GM12878 (cell line): ENCODE data around the gene ZNF891. TPM values are rescaled to one million over a fixed set of nuclear protein-coding genes. Genes with fewer than 3 reads are reported as not detected.

Experiments
- BCL11A ChIP-seq: IDR thresholded peaks from 2 replicates; pipeline ENCODE4 v1.6.1; 2011; ENCODE audit warnings: low read depth, low read length
- BCLAF1 ChIP-seq: fragments of 450-650 bp; IDR thresholded peaks from 2 replicates; pipeline ENCODE4 v1.6.1; 2017; ENCODE audit warnings: antibody characterized with exemption, mild to moderate bottlenecking, moderate library complexity
- CEBPZ ChIP-seq: fragments of 150-350 bp; IDR thresholded peaks from 2 replicates; pipeline ENCODE4 v1.6.1; 2016; ENCODE audit warnings: low read depth, low read length
- CHD4 ChIP-seq: fragments of 200-600 bp; sonication (generic); IDR thresholded peaks from 2 replicates; pipeline ENCODE4 v1.6.1; 2016; ENCODE audit warnings: mild to moderate bottlenecking
- E2F8 ChIP-seq: fragments of 450-650 bp; IDR thresholded peaks from 2 replicates; pipeline ENCODE4 v1.6.1; 2018; ENCODE audit warnings: mild to moderate bottlenecking, low read depth, moderate library complexity; ENCODE audit not compliant: partially characterized antibody
- ESRRA ChIP-seq: IDR thresholded peaks from 2 replicates; pipeline ENCODE4 v1.6.1; 2012; ENCODE audit warnings: mild to moderate bottlenecking, low read length, improper control_type of control experiment
- ETV6 ChIP-seq, 2 experiments: fragments of 450-650 bp in 1 of 2; IDR thresholded peaks in 1 of 2; conservative IDR thresholded peaks in 1 of 2; 2 replicates each; pipeline ENCODE4 v1.6.1; 2014; ENCODE audit warnings: antibody characterized with exemption in 1 of 2, borderline replicate concordance in 1 of 2, low read depth in 1 of 2, mild to moderate bottlenecking in 1 of 2, moderate library complexity in 1 of 2
- IKZF2 ChIP-seq, 2 experiments: fragments of 450-650 bp; IDR thresholded peaks; 2 replicates each; pipeline ENCODE4 v1.6.1; 2017; ENCODE audit warnings: mild to moderate bottlenecking in 2 of 2, moderate library complexity in 2 of 2
- NFYB ChIP-seq: IDR thresholded peaks from 2 replicates; pipeline ENCODE4 v1.6.1; 2011; ENCODE audit warnings: low read depth, mild to moderate bottlenecking, low read length, improper control_type of control experiment, moderate library complexity; ENCODE audit not compliant: insufficient read depth
- NR2C1 ChIP-seq: fragments of 450-650 bp; IDR thresholded peaks from 2 replicates; pipeline ENCODE4 v1.6.1; 2017; ENCODE audit warnings: antibody characterized with exemption, mild to moderate bottlenecking, moderate library complexity
- RAD21 ChIP-seq: IDR thresholded peaks from 2 replicates; pipeline ENCODE4 v1.6.1; 2011; ENCODE audit warnings: mild to moderate bottlenecking, low read depth, low read length, moderate library complexity; ENCODE audit not compliant: insufficient read depth
- RAD51 ChIP-seq: fragments of 450-650 bp; IDR thresholded peaks from 2 replicates; pipeline ENCODE4 v1.6.1; 2016; ENCODE audit warnings: moderate library complexity, mild to moderate bottlenecking, inconsistent platforms
- RFX5 ChIP-seq: IDR thresholded peaks from 2 replicates; pipeline ENCODE4 v1.6.1; 2011; ENCODE audit warnings: low read depth, low read length, improper control_type of control experiment
- SREBF1 ChIP-seq: IDR thresholded peaks from 2 replicates; pipeline ENCODE4 v1.6.1; 2012; ENCODE audit warnings: mild to moderate bottlenecking, low read length
- SUZ12 ChIP-seq: fragments of 200-600 bp; sonication (generic); IDR thresholded peaks from one replicate; pipeline ENCODE4 v1.6.1; 2018; ENCODE audit warnings: antibody characterized with exemption, mild to moderate bottlenecking; ENCODE audit not compliant: unreplicated experiment
- ZNF207 ChIP-seq: fragments of 450-650 bp; IDR thresholded peaks from 2 replicates; pipeline ENCODE4 v1.6.1; 2014; ENCODE audit warnings: antibody characterized with exemption, mild to moderate bottlenecking, borderline replicate concordance
- ZNF687 ChIP-seq: fragments of 450-650 bp; IDR thresholded peaks from 2 replicates; pipeline ENCODE4 v1.6.1; 2017; ENCODE audit warnings: mild to moderate bottlenecking, moderate library complexity
- polyA plus RNA-seq, 11 experiments: library from polyadenylated mRNA; depleted of rRNA in 4 of 11; unstranded in 6 of 11; stranded (reverse) in 5 of 11; fragments of >200 nt; fragmentation: Nextera tagmentation in 4 of 11; fragmentation: Illumina TruSeq in 1 of 11; extraction: Ambion mirVana in 4 of 11; extraction: Trizol in 1 of 11; gene quantifications; 1 replicate in 1 of 11; 2 replicates in 10 of 11; pipeline versions ENCODE4 v1.2.1 to v1.2.3, GENCODE V29; 2011 to 2016; ENCODE audit warnings: inconsistent platforms in 2 of 11, missing spikeins in 2 of 11, low read depth in 1 of 11
- total RNA-seq, 4 experiments: library from RNA; depleted of rRNA in 3 of 4; stranded (reverse); fragments of >200 nt in 3 of 4; fragmentation: Illumina TruSeq in 1 of 4; extraction: Trizol in 1 of 4; gene quantifications; 2 replicates each; pipeline versions ENCODE4 v1.2.1 to v1.2.3, GENCODE V29; 2013 to 2021

The ZNF891 gene
- total and polyA plus RNA-seq, 10 of the 15 experiments (the other 5 are each of a cell fraction or from before 2014, with no cell fraction given) = 0.20 to 1.1 (median 0.69) TPM

GRCh38 chr12:133080026-133080367 is 50.1 kb downstream of the ZNF891 start (continued):
- TF ChIP-seq ETV6 (conservative IDR thresholded peaks at IDR 0.05 in 1 of 2, IDR thresholded peaks at IDR 0.05 in 1 of 2; ENCODE audit: borderline replicate concordance in 1 of 2, low read depth in 1 of 2) (no peak), RAD21 (no peak), IKZF2 (IDR thresholded peaks at IDR 0.05) (no peak), BCL11A (no peak), NFYB (no peak), E2F8 (peak; percentile 59), ZNF687 (no peak), NR2C1 (peak; percentile 75), BCLAF1 (no peak), CHD4 (no peak), SREBF1 (peak; percentile 79), ESRRA (no peak; the same call in 1 of the 2 replicates), SUZ12 (no peak), ZNF207 (peak; percentile 28; the same call in 1 of the 2 replicates), RAD51 (0 out of 2 replicates have a peak, but pooled peaks have one; percentile 35), RFX5 (no peak), CEBPZ (no peak)
